ENCODE measurements around the gene C6orf132.

C6orf132 gene

GRCh38 chr6:42099340-42100028, 42.9 kb downstream of the C6orf132 start:
- peaks cover 12 to 17% of the 10 kb centered on the region in 2 donors for H3K27me3 Mint-ChIP-seq
- H3K27ac Mint-ChIP-seq = peak overlapping the region; percentile 2
- H3K4me1 Mint-ChIP-seq = peaks cover 7 to 9% of the 10 kb centered on the region in 2 donors
- H3K9me3 Mint-ChIP-seq = no peaks in the 10 kb centered on the region
- ATAC-seq (replicated peaks) (no peak), DNase-seq (no peak)
- no peaks in the 10 kb centered on the region for H3K36me3 Mint-ChIP-seq
- H3K4me3 Mint-ChIP-seq = no peak overlapping the region

GRCh38 chr6:42095776-42096541, 46.5 kb downstream of the C6orf132 start:
- ATAC-seq (replicated peaks) (no peak), DNase-seq (no peak)
- H3K4me1 Mint-ChIP-seq = peaks cover 0 to 6% of the 10 kb centered on the region in 2 donors
- H3K36me3 Mint-ChIP-seq = peaks cover 0 to 2% of the 10 kb centered on the region in 2 donors
- no peak overlapping the region for H3K4me3 Mint-ChIP-seq
- H3K27me3 Mint-ChIP-seq = no peaks in the 10 kb centered on the region
- H3K9me3 Mint-ChIP-seq = no peaks in the 10 kb centered on the region
- H3K27ac Mint-ChIP-seq = no peak overlapping the region

DNA sequence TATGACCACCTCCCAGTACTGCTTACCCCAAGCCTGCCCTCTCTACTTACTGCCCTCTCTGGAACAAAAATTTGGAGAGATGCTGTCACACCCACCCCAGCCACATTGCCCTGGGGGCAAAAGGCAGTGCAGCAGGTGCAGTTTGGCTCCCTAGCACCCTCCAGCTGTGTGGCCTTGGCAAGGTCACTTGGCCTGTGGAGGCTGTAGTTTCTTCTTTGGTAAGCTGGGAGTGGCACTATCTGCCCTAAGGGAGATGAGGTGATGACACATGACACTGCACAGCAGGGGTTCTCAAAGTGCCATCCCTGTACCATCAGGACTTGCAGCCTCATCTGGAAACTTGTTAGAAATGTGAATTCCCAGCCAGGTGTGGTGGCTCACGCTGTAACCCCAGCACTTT, 47.3 kb downstream of the C6orf132 start:
- Mint-ChIP-seq H3K9me3 (no peaks in the 10 kb centered on the region), H3K36me3 (peaks cover 0 to 2% of the 10 kb centered on the region in 2 donors), H3K4me3 (no peak overlapping the region), H3K4me1 (peaks cover 0 to 6% of the 10 kb centered on the region in 2 donors), H3K27ac (no peak overlapping the region), H3K27me3 (no peaks in the 10 kb centered on the region)
- ATAC-seq (replicated peaks) (no peak), DNase-seq (no peak)

- Mint-ChIP-seq H3K4me3 (no peak overlapping the region), H3K27me3 (no peaks in the 10 kb centered on the region), H3K36me3 (peaks cover 0 to 2% of the 10 kb centered on the region in 2 donors), H3K9me3 (no peaks in the 10 kb centered on the region), H3K27ac (peak overlapping the region; percentile 53), H3K4me1 (peaks cover 0 to 6% of the 10 kb centered on the region in 2 donors)
- ATAC-seq (replicated peaks) = no peak
- no peak for DNase-seq
These were observed 48.7 kb downstream of the C6orf132 start for GRCh38 chr6:42093582-42094329.

DNA sequence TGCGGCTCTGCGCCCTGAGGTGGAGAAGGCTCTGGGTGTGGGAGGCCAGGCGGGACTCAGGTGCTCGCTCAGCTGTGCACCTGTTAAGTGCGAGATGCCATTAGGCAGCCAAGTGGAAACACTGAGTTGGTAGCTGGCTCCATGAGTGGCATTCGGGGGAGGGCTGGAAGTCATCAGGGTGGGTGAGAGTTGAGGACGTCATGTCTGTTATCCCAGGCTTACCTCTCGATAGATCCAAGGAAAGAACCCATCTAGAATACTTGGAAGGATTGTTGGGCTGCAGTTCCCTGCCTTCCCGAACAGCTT, 50.7 kb downstream of the C6orf132 start:
- no peaks in the 10 kb centered on the region for H3K27me3 Mint-ChIP-seq
- ATAC-seq (replicated peaks) = no peak
- H3K4me3 Mint-ChIP-seq = no peak overlapping the region
- H3K27ac Mint-ChIP-seq = no peak overlapping the region
- DNase-seq = no peak
- H3K4me1 Mint-ChIP-seq = peaks cover 0 to 6% of the 10 kb centered on the region in 2 donors
- H3K9me3 Mint-ChIP-seq = no peaks in the 10 kb centered on the region
- peaks cover under 1 to 3% of the 10 kb centered on the region in 2 donors for H3K36me3 Mint-ChIP-seq

GRCh38 chr6:42090819-42091717, 51.4 kb downstream of the C6orf132 start:
- ATAC-seq (replicated peaks) (no peak), DNase-seq (no peak)
- no peak overlapping the region for H3K4me3 Mint-ChIP-seq
- peaks cover 0 to 6% of the 10 kb centered on the region in 2 donors for H3K4me1 Mint-ChIP-seq
- no peak overlapping the region for H3K27ac Mint-ChIP-seq
- H3K9me3 Mint-ChIP-seq = no peaks in the 10 kb centered on the region
- no peaks in the 10 kb centered on the region for H3K27me3 Mint-ChIP-seq
- peaks cover 3 to 6% of the 10 kb centered on the region in 2 donors for H3K36me3 Mint-ChIP-seq

GRCh38 chr6:42088101-42088591, 54.3 kb downstream of the C6orf132 start:
- Mint-ChIP-seq H3K4me1 (peaks cover 5 to 12% of the 10 kb centered on the region in 2 donors), H3K36me3 (peaks cover 1 to 11% of the 10 kb centered on the region in 2 donors), H3K27ac (no peak overlapping the region), H3K4me3 (no peak overlapping the region), H3K9me3 (no peaks in the 10 kb centered on the region), H3K27me3 (no peaks in the 10 kb centered on the region)
- no peak for DNase-seq
- ATAC-seq (replicated peaks) = no peak

GRCh38 chr6:42086046-42087035, 56.1 kb downstream of the C6orf132 start:
- no peaks in the 10 kb centered on the region for H3K27me3 Mint-ChIP-seq
- H3K27ac Mint-ChIP-seq = peak overlapping the region; percentile 57
- DNase-seq (no peak), ATAC-seq (replicated peaks) (no peak)
- H3K36me3 Mint-ChIP-seq = peaks cover 1 to 23% of the 10 kb centered on the region in 2 donors
- no peak overlapping the region for H3K4me3 Mint-ChIP-seq
- H3K9me3 Mint-ChIP-seq = no peaks in the 10 kb centered on the region
- H3K4me1 Mint-ChIP-seq = peaks cover 10 to 19% of the 10 kb centered on the region in 2 donors

- Mint-ChIP-seq H3K27ac (no peak overlapping the region), H3K4me1 (peaks cover 10 to 18% of the 10 kb centered on the region in 2 donors), H3K27me3 (no peaks in the 10 kb centered on the region), H3K9me3 (no peaks in the 10 kb centered on the region), H3K4me3 (no peak overlapping the region), H3K36me3 (peaks cover 3 to 27% of the 10 kb centered on the region in 2 donors)
- DNase-seq (no peak), ATAC-seq (replicated peaks) (no peak)
These were observed 57.5 kb downstream of the C6orf132 start for GRCh38 chr6:42084889-42085288.

GRCh38 chr6:42083530-42083929, 58.9 kb downstream of the C6orf132 start:
- ATAC-seq (replicated peaks) (no peak), DNase-seq (no peak)
- Mint-ChIP-seq H3K27me3 (no peaks in the 10 kb centered on the region), H3K9me3 (no peaks in the 10 kb centered on the region), H3K27ac (no peak overlapping the region), H3K4me3 (no peak overlapping the region), H3K36me3 (peaks cover 3 to 27% of the 10 kb centered on the region in 2 donors), H3K4me1 (peaks cover 10 to 18% of the 10 kb centered on the region in 2 donors)

GRCh38 chr6:42079941-42080464, 62.4 kb downstream of the C6orf132 start:
- H3K4me1 Mint-ChIP-seq = peaks cover 10 to 18% of the 10 kb centered on the region in 2 donors
- no peak overlapping the region for H3K27ac Mint-ChIP-seq

DNA sequence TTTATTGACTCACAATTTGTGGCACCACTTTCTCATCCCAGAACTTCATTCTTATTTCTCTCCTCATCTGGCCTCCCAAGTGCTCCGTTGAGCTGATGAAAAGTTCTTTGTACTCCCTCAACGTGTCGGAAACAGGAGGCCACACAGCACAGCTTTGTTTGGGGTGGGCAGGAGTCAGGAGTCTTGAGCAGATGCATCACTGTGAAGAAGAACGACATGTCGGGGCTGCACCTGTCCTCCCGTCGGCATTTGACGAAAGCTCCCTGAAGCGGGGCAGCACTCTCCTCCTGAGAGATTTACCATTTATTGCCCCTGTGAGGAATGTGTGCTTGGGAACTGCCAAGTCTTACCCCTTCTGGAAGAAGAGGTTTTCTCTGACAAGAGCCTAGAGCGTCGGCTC, 64.0 kb downstream of the C6orf132 start:
- ATAC-seq (replicated peaks) = no peak

More at GRCh38 chr6:42079941-42080464, 62.4 kb downstream of the C6orf132 start:
- ATAC-seq (replicated peaks) = no peak
- H3K4me3 Mint-ChIP-seq = no peak overlapping the region
- H3K27me3 Mint-ChIP-seq = no peaks in the 10 kb centered on the region
- no peak for DNase-seq
- no peaks in the 10 kb centered on the region for H3K9me3 Mint-ChIP-seq
- peaks cover 22 to 40% of the 10 kb centered on the region in 2 donors for H3K36me3 Mint-ChIP-seq

More for the DNA sequence above, 64.0 kb downstream of the C6orf132 start:
- H3K4me1 Mint-ChIP-seq = peaks cover 7 to 14% of the 10 kb centered on the region in 2 donors
- no peaks in the 10 kb centered on the region for H3K27me3 Mint-ChIP-seq
- no peak for DNase-seq
- H3K27ac Mint-ChIP-seq = no peak overlapping the region
- H3K9me3 Mint-ChIP-seq = no peaks in the 10 kb centered on the region
- peaks cover 31 to 48% of the 10 kb centered on the region in 2 donors for H3K36me3 Mint-ChIP-seq
- no peak overlapping the region for H3K4me3 Mint-ChIP-seq
